Tibial artery (tissue), 4 donors: ENCODE measurements around the gene SHROOM3.

Source experiments
- DNase-seq, 2 donors: peaks; one replicate each; pipeline ENCODE4 v3.0.0-alpha.2; 2019
- H3K27ac ChIP-seq, 2 donors: fragments of 200-600 bp; sonication (generic) in 1 of 2; 1 replicate in 1 of 2; 2 replicates in 1 of 2; pipeline ENCODE4 v1.5.1; 2018 to 2019; ENCODE audit warnings: mild to moderate bottlenecking in 1 of 2
- H3K27me3 ChIP-seq, 2 donors: fragments of 200-600 bp; sonication (generic) in 1 of 2; one replicate each; pipeline versions ENCODE4 v1.5.1 to v1.6.0; 2016 to 2019
- H3K36me3 ChIP-seq, 3 donors: fragments of 200-600 bp; sonication (generic) in 2 of 3; one replicate each; pipeline ENCODE4 v1.5.1; 2016 to 2019; ENCODE audit warnings: mild to moderate bottlenecking in 2 of 3
- H3K4me1 ChIP-seq, 4 donors: fragments of 200-600 bp; sonication (generic) in 2 of 4; 1 replicate in 3 of 4; 2 replicates in 1 of 4; pipeline ENCODE4 v1.5.1; 2016 to 2019
- H3K4me3 ChIP-seq, 2 donors: fragments of 200-600 bp; sonication (generic) in 1 of 2; 1 replicate in 1 of 2; 2 replicates in 1 of 2; pipeline ENCODE4 v1.5.1; 2018 to 2019; ENCODE audit warnings: mild to moderate bottlenecking in 2 of 2
- H3K9me3 ChIP-seq, 3 donors: fragments of 200-600 bp; sonication (generic) in 1 of 3; one replicate each; pipeline ENCODE4 v1.5.1; 2016 to 2019
- CTCF ChIP-seq, 2 experiments: fragments of 200-600 bp in 1 of 2; fragments of 450-650 bp in 1 of 2; IDR thresholded peaks; one replicate each; pipeline ENCODE4 v1.5.1; 2017 to 2019; ENCODE audit warnings: antibody characterized with exemption in 2 of 2, mild to moderate bottlenecking in 1 of 2, moderate library complexity in 1 of 2
- intact Hi-C: fragments of 100-400 bp; cut with DNase I; formaldehyde crosslinking; loops from one replicate; pipeline ENCODE4 v1.15.0; 2023; ENCODE audit warnings: low total_unique reads

Gene SHROOM3

GRCh38 chr4:76426272-76426671 is 8.8 kb upstream of the SHROOM3 start:
- intact Hi-C loops: loop anchor here (5.0 kb wide), 1 partner anchor 244 kb away; no protein-coding TSS in a partner anchor
- Histone ChIP-seq H3K4me3 (no peak overlapping the region), H3K27ac (no peak overlapping the region), H3K36me3 (no peaks in the 10 kb centered on the region), H3K4me1 (peaks cover 0 to 6% (median 3%) of the 10 kb centered on the region in 4 donors), H3K9me3 (no peaks in the 10 kb centered on the region), H3K27me3 (no peaks in the 10 kb centered on the region)
- no peak for DNase-seq
- peak; percentile 12 to 13 for TF ChIP-seq CTCF (IDR thresholded peaks at IDR 0.05)

- Histone ChIP-seq H3K36me3 (no peaks in the 10 kb centered on the region), H3K27me3 (no peaks in the 10 kb centered on the region), H3K9me3 (no peaks in the 10 kb centered on the region), H3K27ac (no peak overlapping the region), H3K4me3 (no peak overlapping the region), H3K4me1 (peaks cover 0 to 7% (median 1%) of the 10 kb centered on the region in 4 donors)
- no peak for DNase-seq
- intact Hi-C loops: loop anchor here (5.0 to 10.0 kb wide), 3 partner anchors 78 to 325 kb away; no protein-coding TSS in a partner anchor
- no peak for TF ChIP-seq CTCF (IDR thresholded peaks at IDR 0.05)
Measured at GRCh38 chr4:76429636-76430035, 5.4 kb upstream of the SHROOM3 start.

- no peaks in the 10 kb centered on the region for H3K27me3 ChIP-seq
- DNase-seq: no peak
Measured at GRCh38 chr4:76430519-76431388, 4.3 kb upstream of the SHROOM3 start.

GRCh38 chr4:76435528-76436319 is 695 bp downstream of the SHROOM3 start:
- H3K9me3 ChIP-seq: no peaks in the 10 kb centered on the region
- peak overlapping the region; percentile 43 to 69 for H3K27ac ChIP-seq
- H3K4me1 ChIP-seq: peaks cover 0 to 19% (median 1%) of the 10 kb centered on the region in 4 donors
- TF ChIP-seq CTCF (IDR thresholded peaks at IDR 0.05): no peak
- intact Hi-C loops: loop anchor here (10.0 kb wide), 1 partner anchor 319 kb away; no protein-coding TSS in a partner anchor
- H3K36me3 ChIP-seq: no peaks in the 10 kb centered on the region
- DNase-seq: no peak
- H3K4me3 ChIP-seq: peak overlapping the region; percentile 42 to 43
- H3K27me3 ChIP-seq: no peaks in the 10 kb centered on the region

More at GRCh38 chr4:76430519-76431388, 4.3 kb upstream of the SHROOM3 start:
- peak; percentile 60 to 72 for TF ChIP-seq CTCF (IDR thresholded peaks at IDR 0.05)
- intact Hi-C loops: loop anchor here (5.0 to 10.0 kb wide), 2 partner anchors 77 to 324 kb away; no protein-coding TSS in a partner anchor
- no peak overlapping the region for H3K27ac ChIP-seq
- H3K4me1 ChIP-seq: peaks cover 0 to 11% (median 3%) of the 10 kb centered on the region in 4 donors
- H3K9me3 ChIP-seq: no peaks in the 10 kb centered on the region
- no peak overlapping the region for H3K4me3 ChIP-seq
- H3K36me3 ChIP-seq: no peaks in the 10 kb centered on the region

- Histone ChIP-seq H3K36me3 (no peaks in the 10 kb centered on the region), H3K9me3 (no peaks in the 10 kb centered on the region), H3K27ac (no peak overlapping the region), H3K4me3 (no peak overlapping the region), H3K4me1 (peaks cover 0 to 19% (median 1%) of the 10 kb centered on the region in 4 donors), H3K27me3 (no peaks in the 10 kb centered on the region)
- TF ChIP-seq CTCF (IDR thresholded peaks at IDR 0.05): no peak
- intact Hi-C loops: loop anchor here (10.0 kb wide), 1 partner anchor 315 kb away; no protein-coding TSS in a partner anchor
- DNase-seq: no peak
Measured at GRCh38 chr4:76439491-76439890, 4.5 kb downstream of the SHROOM3 start.
